Gastroesophageal sphincter (tissue), 4 donors: ENCODE results near the gene ZCCHC14. TPM values are rescaled to one million over a fixed set of nuclear protein-coding genes. Genes with fewer than 3 reads are reported as not detected.

Experiments used
- ATAC-seq: fragments of 150-250 bp; one replicate; pipeline ENCODE4 v1.9.1; 2016; ENCODE audit warnings: mild to moderate bottlenecking, moderate library complexity
- H3K27ac ChIP-seq, 4 donors: fragments of 200-600 bp; sonication (generic) in 3 of 4; 1 replicate in 3 of 4; 2 replicates in 1 of 4; pipeline ENCODE4 v1.5.1; 2016 to 2019
- H3K27me3 ChIP-seq: fragments of 200-600 bp; sonication (generic); one replicate; pipeline ENCODE4 v1.5.1; 2019
- H3K36me3 ChIP-seq, 2 donors: fragments of 200-600 bp; sonication (generic); one replicate each; pipeline ENCODE4 v1.5.1; 2019; ENCODE audit warnings: control low read depth in 1 of 2
- H3K4me1 ChIP-seq, 3 donors: fragments of 200-600 bp; sonication (generic); 1 replicate in 2 of 3; 2 replicates in 1 of 3; pipeline ENCODE4 v1.5.1; 2016 to 2019; ENCODE audit warnings: control low read depth in 2 of 3
- H3K4me3 ChIP-seq, 2 donors: fragments of 200-600 bp; sonication (generic); one replicate each; pipeline ENCODE4 v1.5.1; 2019; ENCODE audit warnings: mild to moderate bottlenecking in 1 of 2, moderate library complexity in 1 of 2
- H3K9me3 ChIP-seq, 3 donors: fragments of 200-600 bp; sonication (generic); one replicate each; pipeline ENCODE4 v1.5.1; 2017 to 2019; ENCODE audit warnings: control low read depth in 2 of 3
- CTCF ChIP-seq, 4 experiments: fragments of 200-600 bp in 2 of 4; fragments of 450-650 bp in 2 of 4; sonication (generic) in 1 of 4; IDR thresholded peaks; one replicate each; pipeline ENCODE4 v1.5.1; 2017 to 2019; ENCODE audit warnings: antibody characterized with exemption in 4 of 4, mild to moderate bottlenecking in 2 of 4, moderate library complexity in 2 of 4
- EP300 ChIP-seq: sonication (generic); formaldehyde crosslinking; IDR thresholded peaks from one replicate; pipeline ENCODE4 v1.6.1; 2017; ENCODE audit warnings: antibody characterized with exemption, mild to moderate bottlenecking
- POLR2A ChIP-seq, 2 donors: fragments of 450-650 bp; IDR thresholded peaks; one replicate each; pipeline ENCODE4 v1.6.1; 2017; ENCODE audit warnings: antibody characterized with exemption in 2 of 2, mild to moderate bottlenecking in 2 of 2, moderate library complexity in 1 of 2
- POLR2AphosphoS5 ChIP-seq: sonication (generic); formaldehyde crosslinking; IDR thresholded peaks from one replicate; pipeline ENCODE4 v1.6.1; 2017; ENCODE audit warnings: antibody characterized with exemption
- WGBS, 2 donors: methylation state at CpG; one replicate each; pipeline ENCODE4 v1.1.5; 2018; ENCODE audit warnings: low coverage in 1 of 2; 5-methylcytosine and 5-hydroxymethylcytosine counted together
- total RNA-seq, 4 donors: library from RNA; depleted of rRNA; stranded (reverse); fragments of >200 nt; gene quantifications; one replicate each; pipeline ENCODE4 v1.1.0, GENCODE V29; 2016

ZCCHC14 gene
- total RNA-seq, 4 donors from 2014 or later = 15.5 to 24.9 (median 19.9) TPM

GRCh38 chr16:87471278-87472141 is 21.3 kb downstream of the ZCCHC14 start:
- 39 to 74% methylated on average over 2 to 4 of the region's 13 CpGs for WGBS, 2 donors
- Histone ChIP-seq H3K4me1 (peaks cover 3 to 84% (median 13%) of the 10 kb centered on the region in 3 donors), H3K9me3 (no peaks in the 10 kb centered on the region), H3K36me3 (peaks cover 0 to 5% of the 10 kb centered on the region in 2 donors), H3K4me3 (no peak overlapping the region), H3K27ac (peak overlapping the region in 2 of 4 donors; percentile 48 to 49), H3K27me3 (no peaks in the 10 kb centered on the region)
- no peak for ATAC-seq
- TF ChIP-seq EP300 = no peak
- no peak for TF ChIP-seq POLR2AphosphoS5
- TF ChIP-seq CTCF (IDR thresholded peaks at IDR 0.05) = no peak
- no peak for TF ChIP-seq POLR2A (IDR thresholded peaks at IDR 0.05)

GRCh38 chr16:87470332-87470731 is 22.5 kb downstream of the ZCCHC14 start:
- peaks cover 0 to 5% of the 10 kb centered on the region in 2 donors for H3K36me3 ChIP-seq
- H3K27ac ChIP-seq = no peak overlapping the region
- H3K4me1 ChIP-seq = peaks cover 6 to 86% (median 22%) of the 10 kb centered on the region in 3 donors
- ATAC-seq = no peak
- H3K9me3 ChIP-seq = no peaks in the 10 kb centered on the region
- WGBS, 2 donors = 68 to 83% methylated on average over 2 to 3 of the region's 3 CpGs
- H3K4me3 ChIP-seq = no peak overlapping the region
- no peaks in the 10 kb centered on the region for H3K27me3 ChIP-seq
- TF ChIP-seq CTCF (IDR thresholded peaks at IDR 0.05) (no peak), POLR2AphosphoS5 (no peak), POLR2A (IDR thresholded peaks at IDR 0.05) (no peak), EP300 (no peak)

DNA sequence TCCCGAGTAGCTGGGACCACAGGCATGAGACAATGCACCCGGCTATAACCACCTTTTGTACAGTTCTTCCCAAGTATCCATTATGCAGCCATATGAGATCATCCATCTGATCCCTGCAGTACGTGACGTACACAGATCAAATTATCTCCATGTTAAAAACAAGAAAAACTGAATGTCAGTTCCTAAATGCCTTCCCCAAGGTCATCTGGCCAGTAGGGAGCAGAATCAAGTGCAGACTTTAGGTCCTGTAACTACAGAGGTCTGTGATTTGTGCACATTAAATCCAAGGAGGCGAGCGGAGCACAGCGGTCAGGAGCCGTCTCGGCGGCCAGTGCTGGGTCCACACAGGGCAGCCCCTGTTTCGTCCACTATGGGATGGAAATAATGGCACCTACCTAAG is 23.7 kb downstream of the ZCCHC14 start:
- ATAC-seq = no peak
- TF ChIP-seq POLR2AphosphoS5 = no peak
- TF ChIP-seq CTCF (IDR thresholded peaks at IDR 0.05) = no peak
- TF ChIP-seq POLR2A (IDR thresholded peaks at IDR 0.05) = no peak
- TF ChIP-seq EP300 = no peak
- H3K36me3 ChIP-seq = peaks cover 0 to 5% of the 10 kb centered on the region in 2 donors
- H3K9me3 ChIP-seq = no peaks in the 10 kb centered on the region
- 90 to 96% methylated on average over 8 to 9 of the region's 11 CpGs for WGBS, 2 donors
- H3K4me1 ChIP-seq = peaks cover 10 to 86% (median 24%) of the 10 kb centered on the region in 3 donors
- no peak overlapping the region for H3K27ac ChIP-seq
- H3K27me3 ChIP-seq = no peaks in the 10 kb centered on the region
- no peak overlapping the region for H3K4me3 ChIP-seq

GRCh38 chr16:87468550-87468949 is 24.3 kb downstream of the ZCCHC14 start:
- no peak for ATAC-seq

More at GRCh38 chr16:87468550-87468949, 24.3 kb downstream of the ZCCHC14 start:
- Histone ChIP-seq H3K27me3 (no peaks in the 10 kb centered on the region), H3K4me1 (peaks cover 13 to 86% (median 30%) of the 10 kb centered on the region in 3 donors), H3K4me3 (no peak overlapping the region), H3K9me3 (no peaks in the 10 kb centered on the region), H3K36me3 (peaks cover 0 to 5% of the 10 kb centered on the region in 2 donors), H3K27ac (no peak overlapping the region)
- WGBS, 2 donors = 82 to 91% methylated on average over 2 to 4 of the region's 8 CpGs
- TF ChIP-seq CTCF (IDR thresholded peaks at IDR 0.05) = no peak
- no peak for TF ChIP-seq EP300
- TF ChIP-seq POLR2AphosphoS5 = no peak
- no peak for TF ChIP-seq POLR2A (IDR thresholded peaks at IDR 0.05)
